ENCODE data around the gene FRAT1.

Gene FRAT1

DNA sequence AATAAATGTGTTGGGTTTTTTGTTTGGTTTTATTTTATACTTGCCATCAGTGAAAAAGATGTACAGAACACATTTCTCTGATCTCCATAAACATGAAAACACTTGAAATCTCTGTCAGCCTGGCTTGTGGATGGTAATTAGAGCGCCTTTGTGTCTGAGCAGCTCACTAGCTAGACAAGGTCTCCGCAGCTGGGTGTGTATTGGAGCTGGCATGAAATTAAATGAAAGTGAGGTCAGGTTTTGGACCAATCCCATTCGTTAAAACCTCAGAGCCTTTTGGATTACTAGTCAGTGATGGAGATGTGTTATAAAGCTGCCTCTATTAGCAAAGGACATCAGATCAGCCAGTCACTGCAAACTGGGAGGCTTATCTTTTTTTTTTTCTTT, 2.7 kb downstream of the FRAT1 start:
- Histone ChIP-seq H3K4me1 (ENCODE audit: control insufficient read depth, insufficient read depth, low read length) (no peaks in the 10 kb centered on the region; the same call in 1 of the 2 replicates), H3K9me3 (ENCODE audit: control insufficient read depth, insufficient read depth, low read depth, low read length) (no peaks in the 10 kb centered on the region), H3K27ac (ENCODE audit: extremely low read depth, low read depth, low read length) (no peak overlapping the region), H3K4me3 (ENCODE audit: low read depth, low read length) (no peak overlapping the region), H3K36me3 (ENCODE audit: control insufficient read depth in 2 of 2, insufficient read depth in 1 of 2, low read length in 2 of 2) (no peaks in the 10 kb centered on the region)
- POLR2A ChIA-PET, result interaction anchor here (1.5 to 2.2 kb wide), 2 partner anchors 10 to 12 kb away, joined by 3 to 9 read pairs; partner anchors contain the start of gene FRAT2
- CTCF ChIA-PET, result interaction anchor here (1.2 to 1.3 kb wide), 3 partner anchors 9 to 112 kb away, joined by 3 to 6 read pairs (median 3); no protein-coding TSS in a partner anchor
- TF ChIP-seq SP2 (tag by site-specific recombination; IDR thresholded peaks at IDR 0.05), result no peak
- TF ChIP-seq ZNF18 (tag by site-specific recombination; IDR thresholded peaks at IDR 0.05), result peak; percentile 42; the same call in 1 of the 2 replicates
- peak; percentile 30; the same call in 1 of the 2 replicates for TF ChIP-seq ZNF600 (tag by site-specific recombination; IDR thresholded peaks at IDR 0.05)
- TF ChIP-seq, protein P1, sequence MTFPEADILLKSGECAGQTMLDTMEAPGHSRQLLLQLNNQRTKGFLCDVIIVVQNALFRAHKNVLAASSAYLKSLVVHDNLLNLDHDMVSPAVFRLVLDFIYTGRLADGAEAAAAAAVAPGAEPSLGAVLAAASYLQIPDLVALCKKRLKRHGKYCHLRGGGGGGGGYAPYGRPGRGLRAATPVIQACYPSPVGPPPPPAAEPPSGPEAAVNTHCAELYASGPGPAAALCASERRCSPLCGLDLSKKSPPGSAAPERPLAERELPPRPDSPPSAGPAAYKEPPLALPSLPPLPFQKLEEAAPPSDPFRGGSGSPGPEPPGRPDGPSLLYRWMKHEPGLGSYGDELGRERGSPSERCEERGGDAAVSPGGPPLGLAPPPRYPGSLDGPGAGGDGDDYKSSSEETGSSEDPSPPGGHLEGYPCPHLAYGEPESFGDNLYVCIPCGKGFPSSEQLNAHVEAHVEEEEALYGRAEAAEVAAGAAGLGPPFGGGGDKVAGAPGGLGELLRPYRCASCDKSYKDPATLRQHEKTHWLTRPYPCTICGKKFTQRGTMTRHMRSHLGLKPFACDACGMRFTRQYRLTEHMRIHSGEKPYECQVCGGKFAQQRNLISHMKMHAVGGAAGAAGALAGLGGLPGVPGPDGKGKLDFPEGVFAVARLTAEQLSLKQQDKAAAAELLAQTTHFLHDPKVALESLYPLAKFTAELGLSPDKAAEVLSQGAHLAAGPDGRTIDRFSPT (tag by site-specific recombination; IDR thresholded peaks at IDR 0.05), result no peak

GRCh38 chr10:97323501-97323900, 4.4 kb downstream of the FRAT1 start:
- no peak for TF ChIP-seq ZNF416 (tag by site-specific recombination; IDR thresholded peaks at IDR 0.05)
- TF ChIP-seq ZNF157 (tag by site-specific recombination; IDR thresholded peaks at IDR 0.05), result no peak
- no peak for TF ChIP-seq OSR2 (tag by site-specific recombination; IDR thresholded peaks at IDR 0.05)
- TF ChIP-seq KLF7 (tag by site-specific recombination; IDR thresholded peaks at IDR 0.05; ENCODE audit: borderline replicate concordance), result no peak
- no peak for TF ChIP-seq ZNF692 (tag by site-specific recombination; IDR thresholded peaks at IDR 0.05)
- TF ChIP-seq HOXC10 (CRISPR knock-in tag; IDR thresholded peaks at IDR 0.05), result no peak
- no peak for TF ChIP-seq ZNF530 (tag by site-specific recombination; IDR thresholded peaks at IDR 0.05; ENCODE audit: low read depth)
- no peak for TF ChIP-seq ZNF621 (tag by site-specific recombination; IDR thresholded peaks at IDR 0.05)
- TF ChIP-seq ZSCAN4 (tag by site-specific recombination; IDR thresholded peaks at IDR 0.05), result no peak
- no peak for TF ChIP-seq HOXA7 (CRISPR knock-in tag; IDR thresholded peaks at IDR 0.05; ENCODE audit: borderline replicate concordance)
- no peak for TF ChIP-seq ZNF660 (tag by site-specific recombination; IDR thresholded peaks at IDR 0.05)
- TF ChIP-seq ZNF707 (tag by site-specific recombination; IDR thresholded peaks at IDR 0.05), result no peak
- TF ChIP-seq, protein P2, sequence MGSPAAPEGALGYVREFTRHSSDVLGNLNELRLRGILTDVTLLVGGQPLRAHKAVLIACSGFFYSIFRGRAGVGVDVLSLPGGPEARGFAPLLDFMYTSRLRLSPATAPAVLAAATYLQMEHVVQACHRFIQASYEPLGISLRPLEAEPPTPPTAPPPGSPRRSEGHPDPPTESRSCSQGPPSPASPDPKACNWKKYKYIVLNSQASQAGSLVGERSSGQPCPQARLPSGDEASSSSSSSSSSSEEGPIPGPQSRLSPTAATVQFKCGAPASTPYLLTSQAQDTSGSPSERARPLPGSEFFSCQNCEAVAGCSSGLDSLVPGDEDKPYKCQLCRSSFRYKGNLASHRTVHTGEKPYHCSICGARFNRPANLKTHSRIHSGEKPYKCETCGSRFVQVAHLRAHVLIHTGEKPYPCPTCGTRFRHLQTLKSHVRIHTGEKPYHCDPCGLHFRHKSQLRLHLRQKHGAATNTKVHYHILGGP (tag by site-specific recombination; IDR thresholded peaks at IDR 0.05), result no peak
- TF ChIP-seq PRDM2 (tag by site-specific recombination; IDR thresholded peaks at IDR 0.05; ENCODE audit: borderline replicate concordance), result no peak
- TF ChIP-seq ZNF510 (tag by site-specific recombination; IDR thresholded peaks at IDR 0.05; ENCODE audit: insufficient replicate concordance), result no peak
- no peaks in the 10 kb centered on the region for H3K9me3 ChIP-seq (ENCODE audit: control insufficient read depth, insufficient read depth, low read depth, low read length)
- ChIA-PET POLR2A (interaction anchor here (0.7 to 1.5 kb wide), 3 partner anchors 9 to 695 kb away, joined by 3 to 11 read pairs (median 7); no protein-coding TSS in a partner anchor), CTCF (interaction anchor here (0.6 kb wide), 2 partner anchors 284 to 1052 kb away, joined by 3 read pairs; partner anchors contain the start of gene BLNK)
- no peaks in the 10 kb centered on the region for H3K36me3 ChIP-seq (ENCODE audit: control insufficient read depth in 2 of 2, insufficient read depth in 1 of 2, low read length in 2 of 2)
- no peak overlapping the region for H3K27ac ChIP-seq (ENCODE audit: extremely low read depth, low read depth, low read length)
- H3K4me1 ChIP-seq (ENCODE audit: control insufficient read depth, insufficient read depth, low read length), result no peaks in the 10 kb centered on the region; the same call in 1 of the 2 replicates
- no peak overlapping the region for H3K4me3 ChIP-seq (ENCODE audit: low read depth, low read length)
